Breast epithelium (tissue), 4 donors: Measurements from ENCODE around the gene RMND5B. TPM values are rescaled to one million over a fixed set of nuclear protein-coding genes. Genes with fewer than 3 reads are reported as not detected.

ENCODE experiments used
- DNase-seq, 2 donors: peaks; one replicate each; pipeline ENCODE4 v3.0.0-alpha.2; 2019; ENCODE audit warnings: low spot score in 2 of 2
- H3K27ac ChIP-seq, 2 donors: fragments of 200-600 bp; sonication (generic) in 1 of 2; one replicate each; pipeline ENCODE4 v1.5.1; 2016 to 2019; ENCODE audit warnings: mild to moderate bottlenecking in 1 of 2
- H3K27me3 ChIP-seq, 2 donors: fragments of 200-600 bp; sonication (generic) in 1 of 2; one replicate each; pipeline versions ENCODE4 v1.5.1 to v1.6.0; 2017 to 2019; ENCODE audit warnings: control low read depth in 1 of 2, mild to moderate bottlenecking in 1 of 2
- H3K36me3 ChIP-seq: fragments of 200-600 bp; one replicate; pipeline ENCODE4 v1.5.1; 2019
- H3K4me1 ChIP-seq, 2 donors: fragments of 200-600 bp; sonication (generic); one replicate each; pipeline ENCODE4 v1.5.1; 2016 to 2019; ENCODE audit warnings: control low read depth in 1 of 2
- H3K4me3 ChIP-seq, 3 donors: fragments of 200-600 bp; sonication (generic); 1 replicate in 2 of 3; 2 replicates in 1 of 3; pipeline ENCODE4 v1.5.1; 2016 to 2019; ENCODE audit warnings: mild to moderate bottlenecking in 3 of 3, moderate library complexity in 2 of 3
- H3K9me3 ChIP-seq, 2 donors: fragments of 200-600 bp; sonication (generic) in 1 of 2; one replicate each; pipeline ENCODE4 v1.5.1; 2016 to 2019; ENCODE audit warnings: control low read depth in 1 of 2
- CTCF ChIP-seq, 3 donors: fragments of 450-650 bp; IDR thresholded peaks; one replicate each; pipeline ENCODE4 v1.5.1; 2016 to 2017; ENCODE audit warnings: antibody characterized with exemption in 3 of 3, mild to moderate bottlenecking in 3 of 3, moderate library complexity in 3 of 3
- POLR2A ChIP-seq: fragments of 450-650 bp; IDR thresholded peaks from one replicate; pipeline ENCODE4 v1.6.1; 2016; ENCODE audit warnings: antibody characterized with exemption, mild to moderate bottlenecking, moderate library complexity
- POLR2AphosphoS5 ChIP-seq, 3 donors: sonication (generic); formaldehyde crosslinking; IDR thresholded peaks; one replicate each; pipeline ENCODE4 v1.6.1; 2017; ENCODE audit warnings: antibody characterized with exemption in 3 of 3
- intact Hi-C: fragments of 100-400 bp; cut with DNase I; formaldehyde crosslinking; loops from one replicate; pipeline ENCODE4 v1.15.1; 2023; ENCODE audit warnings: low total_unique reads
- total RNA-seq, 3 donors: library from RNA; depleted of rRNA; stranded (reverse); fragments of >200 nt; gene quantifications; one replicate each; pipeline ENCODE4 v1.1.0, GENCODE V29; 2016

Gene RMND5B
- total RNA-seq, 3 donors from 2014 or later: 34.4 to 40.4 (median 36.3) TPM

GRCh38 chr5:178152491-178153444 is 22.0 kb downstream of the RMND5B start:
- H3K9me3 ChIP-seq: no peaks in the 10 kb centered on the region
- no peak for TF ChIP-seq POLR2A
- no peak for TF ChIP-seq CTCF (IDR thresholded peaks at IDR 0.05)
- no peak for TF ChIP-seq POLR2AphosphoS5 (IDR thresholded peaks at IDR 0.05)
- no peak for DNase-seq
- H3K27ac ChIP-seq: peak overlapping the region; percentile 74 to 86
- peak overlapping the region; percentile 83 to 95 (median 83) for H3K4me3 ChIP-seq
- peaks cover 0 to 5% of the 10 kb centered on the region in 2 donors for H3K4me1 ChIP-seq
- H3K27me3 ChIP-seq: no peaks in the 10 kb centered on the region
- intact Hi-C loops: loop anchor here (5.0 kb wide), 1 partner anchor 865 kb away; no protein-coding TSS in a partner anchor
- H3K36me3 ChIP-seq: peaks cover 10% of the 10 kb centered on the region

- TF ChIP-seq POLR2A (peak; percentile 20), CTCF (IDR thresholded peaks at IDR 0.05) (no peak), POLR2AphosphoS5 (IDR thresholded peaks at IDR 0.05) (peak; percentile 78 to 88 (median 81))
- intact Hi-C loops: loop anchor here (5.0 kb wide), 1 partner anchor 864 kb away; no protein-coding TSS in a partner anchor
- H3K27ac ChIP-seq: peak within 1 kb of the TSS; percentile 74 to 86
- H3K27me3 ChIP-seq: no peaks in the 10 kb centered on the region
- H3K36me3 ChIP-seq: peaks cover 2% of the 10 kb centered on the region
- no peaks in the 10 kb centered on the region for H3K9me3 ChIP-seq
- H3K4me1 ChIP-seq: peaks cover 0 to 5% of the 10 kb centered on the region in 2 donors
- DNase-seq: peak; percentile 98
- H3K4me3 ChIP-seq: peak within 1 kb of the TSS; percentile 83 to 95 (median 83)
These were observed 22.9 kb downstream of the RMND5B start, which contains the start of gene NHP2 for GRCh38 chr5:178153530-178154340. Gene NHP2 (minus strand): TSS chr5:178153885. CDS start chr5:178153817, 68 bp downstream.

DNA sequence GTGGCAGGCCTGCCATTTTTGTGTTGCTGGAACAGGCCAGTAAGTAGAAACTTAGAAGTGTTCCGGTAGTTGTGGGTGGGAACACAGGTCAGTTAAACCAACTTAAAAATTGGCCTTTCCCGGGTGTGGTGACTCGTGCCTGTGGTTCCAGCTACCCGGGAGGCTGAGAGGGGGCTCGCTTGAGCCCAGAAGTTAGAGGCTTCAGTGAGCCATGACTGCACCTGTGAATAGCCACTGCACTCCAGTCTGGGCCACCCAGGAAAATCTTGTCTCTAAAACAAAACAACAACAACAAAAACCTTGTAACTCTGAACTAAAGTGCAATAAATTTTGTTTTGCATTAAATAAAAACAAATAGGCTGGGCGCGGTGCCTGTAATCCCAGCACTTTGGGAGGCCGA is 24.3 kb downstream of the RMND5B start:
- no peaks in the 10 kb centered on the region for H3K27me3 ChIP-seq
- H3K36me3 ChIP-seq: no peaks in the 10 kb centered on the region
- intact Hi-C loops: no loop called here
- TF ChIP-seq POLR2A (no peak), CTCF (IDR thresholded peaks at IDR 0.05) (no peak), POLR2AphosphoS5 (IDR thresholded peaks at IDR 0.05) (no peak)
- DNase-seq: no peak
- peaks cover 0 to 5% of the 10 kb centered on the region in 2 donors for H3K4me1 ChIP-seq
- no peak overlapping the region for H3K27ac ChIP-seq
- no peak overlapping the region for H3K4me3 ChIP-seq
- no peaks in the 10 kb centered on the region for H3K9me3 ChIP-seq

GRCh38 chr5:178160176-178160575 is 29.4 kb downstream of the RMND5B start:
- intact Hi-C loops: no loop called here
- H3K27me3 ChIP-seq: no peaks in the 10 kb centered on the region
- no peak for DNase-seq
- H3K27ac ChIP-seq: no peak overlapping the region
- no peaks in the 10 kb centered on the region for H3K4me1 ChIP-seq
- no peaks in the 10 kb centered on the region for H3K9me3 ChIP-seq
- TF ChIP-seq POLR2A (no peak), POLR2AphosphoS5 (IDR thresholded peaks at IDR 0.05) (no peak), CTCF (IDR thresholded peaks at IDR 0.05) (no peak)
- H3K36me3 ChIP-seq: no peaks in the 10 kb centered on the region
- no peak overlapping the region for H3K4me3 ChIP-seq
